KMS-11 (cell line): ENCODE measurements around the gene OR3A3.
"Not testable (repeated sequence)": the region's sequence is repeated elsewhere in the genome, so short reads cannot be mapped to it uniquely, and the experiment has no call there.

Source experiments
- H2AFZ ChIP-seq: fragments of 200-600 bp; sonication (generic); 2 replicates; pipeline ENCODE4 v1.6.1; 2016; ENCODE audit warnings: antibody characterized with exemption, mixed run types, low read depth
- H3K27ac ChIP-seq: fragments of 200-600 bp; sonication (generic); 2 replicates; pipeline ENCODE4 v1.6.1; 2016; ENCODE audit warnings: mild to moderate bottlenecking, mixed run types
- H3K27me3 ChIP-seq: fragments of 200-600 bp; sonication (generic); 2 replicates; pipeline ENCODE4 v1.6.1; 2017; ENCODE audit warnings: mild to moderate bottlenecking, low read depth, mixed run types, moderate library complexity; ENCODE audit not compliant: insufficient read depth
- H3K36me3 ChIP-seq: fragments of 200-600 bp; sonication (generic); 2 replicates; pipeline ENCODE4 v1.6.1; 2017; ENCODE audit warnings: mild to moderate bottlenecking, mixed run types; ENCODE audit not compliant: insufficient read depth
- H3K4me1 ChIP-seq: fragments of 200-600 bp; sonication (generic); 2 replicates; pipeline ENCODE4 v1.6.1; 2016; ENCODE audit warnings: mild to moderate bottlenecking, low read depth, mixed run types; ENCODE audit not compliant: poor library complexity, severe bottlenecking
- H3K4me2 ChIP-seq: fragments of 200-600 bp; sonication (generic); 2 replicates; pipeline ENCODE4 v1.7.0; 2016; ENCODE audit warnings: mild to moderate bottlenecking, mixed run types
- H3K4me3 ChIP-seq: fragments of 200-600 bp; sonication (generic); IDR thresholded peaks from 2 replicates; pipeline ENCODE4 v1.6.1; 2017; ENCODE audit warnings: low read depth, low read length, mixed read lengths; ENCODE audit not compliant: insufficient read depth
- H3K79me2 ChIP-seq: fragments of 200-600 bp; sonication (generic); 2 replicates; pipeline ENCODE4 v1.6.1; 2016; ENCODE audit warnings: low read depth, mixed run types; ENCODE audit not compliant: insufficient read depth
- H3K9ac ChIP-seq: fragments of 200-600 bp; sonication (generic); 2 replicates; pipeline ENCODE4 v1.6.1; 2016; ENCODE audit warnings: mild to moderate bottlenecking, mixed run types
- H4K20me1 ChIP-seq: fragments of 200-600 bp; sonication (generic); 2 replicates; pipeline ENCODE4 v1.6.1; 2016; ENCODE audit warnings: mild to moderate bottlenecking, mixed run types; ENCODE audit not compliant: insufficient read depth
- CTCF ChIP-seq: fragments of 200-600 bp; sonication (generic); conservative IDR thresholded peaks from 2 replicates; pipeline ENCODE4 v1.6.1; 2017; ENCODE audit warnings: low read depth, mild to moderate bottlenecking, antibody characterized with exemption, low read length, moderate library complexity, mixed read lengths

Gene OR3A3

GRCh38 chr17:3440451-3440850, 29.3 kb downstream of the OR3A3 start:
- Histone ChIP-seq H3K4me2 (no peak overlapping the region), H3K27me3 (no peaks in the 10 kb centered on the region)
- TF ChIP-seq CTCF = no peak

GRCh38 chr17:3447625-3448024, 36.5 kb downstream of the OR3A3 start:
- Histone ChIP-seq H3K9ac (no peak overlapping the region), H2AFZ (no peak overlapping the region), H3K4me1 (no peaks in the 10 kb centered on the region), H3K4me3 (no peak overlapping the region), H3K4me2 (no peak overlapping the region), H3K27ac (no peak overlapping the region), H4K20me1 (no peaks in the 10 kb centered on the region), H3K36me3 (no peaks in the 10 kb centered on the region), H3K27me3 (no peaks in the 10 kb centered on the region), H3K79me2 (no peaks in the 10 kb centered on the region)
- TF ChIP-seq CTCF = no peak

More at GRCh38 chr17:3440451-3440850, 29.3 kb downstream of the OR3A3 start:
- no peaks in the 10 kb centered on the region for H3K79me2 ChIP-seq
- no peak overlapping the region for H3K4me3 ChIP-seq
- no peaks in the 10 kb centered on the region for H3K4me1 ChIP-seq
- no peaks in the 10 kb centered on the region for H3K36me3 ChIP-seq
- H3K27ac ChIP-seq = no peak overlapping the region
- no peaks in the 10 kb centered on the region for H4K20me1 ChIP-seq
- H2AFZ ChIP-seq = no peak overlapping the region
- H3K9ac ChIP-seq = no peak overlapping the region

GRCh38 chr17:3448059-3448665, 37.0 kb downstream of the OR3A3 start:
- Histone ChIP-seq H3K27ac (no peak overlapping the region), H3K4me3 (no peak overlapping the region), H3K27me3 (no peaks in the 10 kb centered on the region), H2AFZ (no peak overlapping the region), H4K20me1 (no peaks in the 10 kb centered on the region), H3K4me2 (no peak overlapping the region), H3K4me1 (no peaks in the 10 kb centered on the region), H3K79me2 (no peaks in the 10 kb centered on the region), H3K36me3 (no peaks in the 10 kb centered on the region), H3K9ac (no peak overlapping the region)
- TF ChIP-seq CTCF = no peak

- H3K9ac ChIP-seq, H2AFZ ChIP-seq, H3K4me3 ChIP-seq, H3K36me3 ChIP-seq, H3K79me2 ChIP-seq, H3K4me2 ChIP-seq, H3K27me3 ChIP-seq, H3K27ac ChIP-seq, H4K20me1 ChIP-seq, H3K4me1 ChIP-seq: not testable (repeated sequence)
Observed at GRCh38 chr17:3466355-3466754, 55.2 kb downstream of the OR3A3 start.

GRCh38 chr17:3469529-3469928, 58.4 kb downstream of the OR3A3 start:
- Histone ChIP-seq H3K4me2 (no peak overlapping the region), H3K27me3 (no peaks in the 10 kb centered on the region), H2AFZ (no peak overlapping the region), H3K4me3 (no peak overlapping the region), H3K27ac (no peak overlapping the region), H3K9ac (no peak overlapping the region), H3K79me2 (no peaks in the 10 kb centered on the region), H3K36me3 (no peaks in the 10 kb centered on the region), H3K4me1 (no peaks in the 10 kb centered on the region), H4K20me1 (no peaks in the 10 kb centered on the region)
- TF ChIP-seq CTCF = no peak
